HepG2 (cell line): ENCODE results near the gene CLEC16A. TPM values are rescaled to one million over a fixed set of nuclear protein-coding genes. Genes with fewer than 3 reads are reported as not detected.
A peak's percentile ranks its signal among the peaks of the same experiment; 100 is the strongest.

Experiments
- CAMTA2 ChIP-seq: sonication (generic); formaldehyde crosslinking; IDR thresholded peaks from 2 replicates; pipeline ENCODE4 v1.4.0; 2020; ENCODE audit warnings: mild to moderate bottlenecking, missing genetic modification reagents, borderline replicate concordance
- FUBP1 ChIP-seq: sonication (generic); formaldehyde crosslinking; IDR thresholded peaks from 2 replicates; pipeline ENCODE4 v1.5.1; 2020; ENCODE audit warnings: missing genetic modification reagents, mild to moderate bottlenecking, borderline replicate concordance
- REXO4 ChIP-seq: sonication (generic); formaldehyde crosslinking; IDR thresholded peaks from 2 replicates; pipeline ENCODE4 v1.8.0; 2022; ENCODE audit warnings: missing genetic modification reagents, mild to moderate bottlenecking, borderline replicate concordance
- SNRNP70 ChIP-seq: fragments of 200-400 bp; formaldehyde crosslinking; IDR thresholded peaks from 2 replicates; pipeline ENCODE4 v1.6.1; 2017; ENCODE audit warnings: mild to moderate bottlenecking, low read depth, low read length, moderate library complexity
- SOX13 ChIP-seq, 3 experiments: fragments of 450-650 bp in 1 of 3; sonication (generic) in 1 of 3; formaldehyde crosslinking in 1 of 3; IDR thresholded peaks in 2 of 3; conservative IDR thresholded peaks in 1 of 3; 2 replicates each; pipeline versions ENCODE4 v1.5.0 to v1.6.1; 2016 to 2020; ENCODE audit warnings: antibody characterized with exemption in 1 of 3, mild to moderate bottlenecking in 1 of 3, missing compliant biosample characterization in 1 of 3, missing genetic modification reagents in 1 of 3, moderate library complexity in 1 of 3
- TERF1 ChIP-seq: sonication (generic); formaldehyde crosslinking; IDR thresholded peaks from 2 replicates; pipeline ENCODE4 v1.8.0; 2022; ENCODE audit warnings: mild to moderate bottlenecking, missing genetic modification reagents, moderate library complexity
- THAP9 ChIP-seq: sonication (generic); formaldehyde crosslinking; IDR thresholded peaks from 2 replicates; pipeline ENCODE4; 2020; ENCODE audit warnings: missing genetic modification reagents, mild to moderate bottlenecking, borderline replicate concordance
- THRA ChIP-seq: sonication (generic); formaldehyde crosslinking; IDR thresholded peaks from 2 replicates; pipeline ENCODE4 v1.4.0; 2020; ENCODE audit warnings: missing genetic modification reagents, borderline replicate concordance
- ZNF34 ChIP-seq: sonication (generic); formaldehyde crosslinking; IDR thresholded peaks from 2 replicates; pipeline ENCODE4 v1.4.0; 2020; ENCODE audit warnings: mild to moderate bottlenecking, missing genetic modification reagents, borderline replicate concordance
- ZNF780A ChIP-seq: sonication (generic); formaldehyde crosslinking; IDR thresholded peaks from 2 replicates; pipeline ENCODE4 v1.8.0; 2022; ENCODE audit warnings: mild to moderate bottlenecking, missing genetic modification reagents, moderate library complexity
- ZNF891 ChIP-seq: sonication (generic); formaldehyde crosslinking; IDR thresholded peaks from 2 replicates; pipeline ENCODE4 v1.5.0; 2020; ENCODE audit warnings: mild to moderate bottlenecking, missing genetic modification reagents
- ZSCAN20 ChIP-seq: sonication (generic); formaldehyde crosslinking; IDR thresholded peaks from 2 replicates; pipeline ENCODE4 v1.4.0; 2020; ENCODE audit warnings: missing genetic modification reagents, mild to moderate bottlenecking, borderline replicate concordance
- polyA plus RNA-seq, 8 experiments: library from polyadenylated mRNA; depleted of rRNA in 3 of 8; stranded (reverse) in 7 of 8; unstranded in 1 of 8; fragments of >200 nt; fragmentation: Illumina TruSeq in 4 of 8; extraction: Trizol in 4 of 8; gene quantifications; 2 replicates each; pipeline versions ENCODE4 v1.2.1 to v1.2.3, GENCODE V29; 2011 to 2016; ENCODE audit warnings: low read depth in 4 of 8, missing spikeins in 1 of 8, mixed read lengths in 1 of 8; ENCODE audit not compliant: insufficient read depth in 1 of 8
- total RNA-seq, 5 experiments: library from RNA; depleted of rRNA; stranded (reverse); fragments of >200 nt; fragmentation: Illumina TruSeq; extraction: Trizol; gene quantifications; 2 replicates each; pipeline ENCODE4 v1.2.3, GENCODE V29; 2016; ENCODE audit warnings: low read depth in 1 of 5

Gene CLEC16A
- total and polyA plus RNA-seq, 2 of the 13 experiments (the other 11 are each of a cell fraction or from before 2014, with no cell fraction given): 8.5 to 10.3 TPM

- TF ChIP-seq THAP9 (CRISPR knock-in tag): no peak
- 0 out of 2 replicates have a peak, but pooled peaks have one; percentile 44 for TF ChIP-seq FUBP1 (CRISPR knock-in tag)
- TF ChIP-seq ZNF891: no peak
- no peak for TF ChIP-seq ZSCAN20 (CRISPR knock-in tag)
- TF ChIP-seq REXO4 (CRISPR knock-in tag): 0 out of 2 replicates have a peak, but pooled peaks have one; percentile 41
- TF ChIP-seq ZNF780A (CRISPR knock-in tag): no peak
- no peak for TF ChIP-seq SNRNP70
- TF ChIP-seq SOX13 (IDR thresholded peaks at IDR 0.05): no peak
- peak in 1 of 2 experiments; percentile 26; a peak in 1 of 4 replicates for TF ChIP-seq SOX13 (CRISPR knock-in tag; conservative IDR thresholded peaks at IDR 0.05 in 1 of 2, IDR thresholded peaks at IDR 0.05 in 1 of 2)
- TF ChIP-seq CAMTA2: peak; percentile 37; the same call in 1 of the 2 replicates
- TF ChIP-seq ZNF34 (CRISPR knock-in tag): peak; percentile 39; the same call in 1 of the 2 replicates
- peak; percentile 61; the same call in 1 of the 2 replicates for TF ChIP-seq TERF1 (CRISPR knock-in tag)
- TF ChIP-seq THRA: 0 out of 2 replicates have a peak, but pooled peaks have one; percentile 15
Measured at GRCh38 chr16:11205754-11206581, 261.6 kb downstream of the CLEC16A start (continued).
